Colonic mucosa (tissue), 4 donors: ENCODE results near the gene ACTN2. TPM values are rescaled to one million over a fixed set of nuclear protein-coding genes. Genes with fewer than 3 reads are reported as not detected.

Experiments
- DNase-seq: peaks from one replicate; pipeline ENCODE4 v3.0.0-alpha.2; 2020
- H3K27ac ChIP-seq: fragments of 200-600 bp; one replicate; pipeline ENCODE4 v1.8.0; 2021
- H3K27me3 ChIP-seq: fragments of 200-600 bp; one replicate; pipeline ENCODE4 v1.8.0; 2021
- H3K36me3 ChIP-seq: fragments of 200-600 bp; one replicate; pipeline ENCODE4 v1.8.0; 2021
- H3K4me1 ChIP-seq: fragments of 200-600 bp; one replicate; pipeline ENCODE4 v1.8.0; 2021; ENCODE audit warnings: mild to moderate bottlenecking
- H3K4me3 ChIP-seq: fragments of 200-600 bp; one replicate; pipeline ENCODE4 v1.8.0; 2021
- H3K9ac ChIP-seq, 2 donors: one replicate each; pipeline ENCODE4 v1.7.0; 2013; ENCODE audit warnings: control low read depth in 2 of 2, low read depth in 2 of 2, low read length in 2 of 2
- H3K9me3 ChIP-seq: fragments of 200-600 bp; one replicate; pipeline ENCODE4 v1.8.0; 2021
- CTCF ChIP-seq: fragments of 200-600 bp; IDR thresholded peaks from one replicate; pipeline ENCODE4 v1.8.0; 2022; ENCODE audit warnings: antibody characterized with exemption, mild to moderate bottlenecking
- intact Hi-C: fragments of 100-400 bp; cut with DNase I; formaldehyde crosslinking; loops from one replicate; pipeline ENCODE4 v1.14.1; 2022
- total RNA-seq, 2 donors: library from RNA; stranded (reverse); fragmentation: NEBNext Ultra II Directional in 1 of 2; extraction: Animal tissue kit (Norgen Biotek cat#: 25700) in 1 of 2; gene quantifications; one replicate each; pipeline ENCODE4 v1.2.1, GENCODE V29; 2021
- donor health status: healthy.
- donor health status: DM: no; HTN: no; CAD: no.
- donor health status: DM: no; HTN: no; CAD: no.

ACTN2 gene
- total RNA-seq, 2 donors from 2014 or later, result 0.05 to 0.72 TPM

- intact Hi-C loops, result no loop called here
- no peak for TF ChIP-seq CTCF
- Histone ChIP-seq H3K9ac (peak overlapping the region in 1 of 2 donors; percentile 24), H3K4me1 (peaks cover 4% of the 10 kb centered on the region), H3K27ac (no peak overlapping the region), H3K9me3 (no peaks in the 10 kb centered on the region), H3K36me3 (no peaks in the 10 kb centered on the region), H3K4me3 (peak overlapping the region; percentile 35), H3K27me3 (peaks cover 4% of the 10 kb centered on the region)
- no peak for DNase-seq
Observed at GRCh38 chr1:236686815-236687160, 489 bp downstream of the ACTN2 start.

GRCh38 chr1:236687273-236687672, 974 bp downstream of the ACTN2 start:
- H3K4me3 ChIP-seq, result no peak overlapping the region
- no peak overlapping the region for H3K27ac ChIP-seq

GRCh38 chr1:236688705-236689104, 2.4 kb downstream of the ACTN2 start:
- Histone ChIP-seq H3K27me3 (peaks cover 4% of the 10 kb centered on the region), H3K4me1 (peaks cover 4% of the 10 kb centered on the region), H3K9me3 (no peaks in the 10 kb centered on the region), H3K4me3 (no peak overlapping the region), H3K9ac (no peak overlapping the region), H3K36me3 (no peaks in the 10 kb centered on the region), H3K27ac (no peak overlapping the region)
- intact Hi-C loops, result no loop called here
- DNase-seq, result no peak
- TF ChIP-seq CTCF, result no peak

More at GRCh38 chr1:236687273-236687672, 974 bp downstream of the ACTN2 start:
- Histone ChIP-seq H3K4me1 (peaks cover 4% of the 10 kb centered on the region), H3K36me3 (no peaks in the 10 kb centered on the region), H3K27me3 (peaks cover 4% of the 10 kb centered on the region), H3K9me3 (no peaks in the 10 kb centered on the region), H3K9ac (no peak overlapping the region)
- no peak for DNase-seq
- TF ChIP-seq CTCF, result no peak
- intact Hi-C loops, result no loop called here

GRCh38 chr1:236689713-236690569, 3.6 kb downstream of the ACTN2 start:
- Histone ChIP-seq H3K27ac (no peak overlapping the region), H3K4me3 (no peak overlapping the region), H3K9me3 (no peaks in the 10 kb centered on the region), H3K27me3 (peaks cover 4% of the 10 kb centered on the region), H3K9ac (no peak overlapping the region), H3K36me3 (no peaks in the 10 kb centered on the region), H3K4me1 (peaks cover 4% of the 10 kb centered on the region)
- intact Hi-C loops, result no loop called here
- DNase-seq, result no peak
- TF ChIP-seq CTCF, result no peak

GRCh38 chr1:236691348-236691747, 5.0 kb downstream of the ACTN2 start:
- H3K9ac ChIP-seq, result no peak overlapping the region

More at GRCh38 chr1:236691348-236691747, 5.0 kb downstream of the ACTN2 start:
- intact Hi-C loops, result no loop called here
- no peak overlapping the region for H3K27ac ChIP-seq
- H3K27me3 ChIP-seq, result peaks cover 4% of the 10 kb centered on the region
- no peaks in the 10 kb centered on the region for H3K36me3 ChIP-seq
- no peak for TF ChIP-seq CTCF
- peaks cover 4% of the 10 kb centered on the region for H3K4me1 ChIP-seq
- no peak for DNase-seq
- H3K4me3 ChIP-seq, result no peak overlapping the region
- H3K9me3 ChIP-seq, result no peaks in the 10 kb centered on the region
